ENCODE results near the gene ZBTB7C. TPM values are rescaled to one million over a fixed set of nuclear protein-coding genes. Genes with fewer than 3 reads are reported as not detected.

Gene ZBTB7C
- total and polyA plus RNA-seq, 2 of the 4 experiments (the other 2 are of a cell fraction) = not detected

- Histone ChIP-seq H2AFZ (replicated peaks; ENCODE audit: low read length, poor library complexity) (no peak overlapping the region), H3K23ac (ENCODE audit: low read depth, low read length) (no peak overlapping the region), H3K4me1 (ENCODE audit: control insufficient read depth, insufficient read depth, low read length) (no peaks in the 10 kb centered on the region), H4K91ac (ENCODE audit: insufficient read depth, low read depth, low read length) (no peak overlapping the region), H3K4ac (ENCODE audit: low read depth, low read length) (no peak overlapping the region), H3K27me3 (ENCODE audit: control insufficient read depth, insufficient read depth, low read length) (no peaks in the 10 kb centered on the region), H3K9me1 (ENCODE audit: insufficient read depth, low read length) (no peaks in the 10 kb centered on the region), H3K4me2 (ENCODE audit: low read depth, low read length) (no peak overlapping the region), H2BK5ac (ENCODE audit: low read depth, low read length, poor library complexity, severe bottlenecking) (no peak overlapping the region), H3K18ac (ENCODE audit: low read depth, low read length) (no peak overlapping the region), H3K9me3 (ENCODE audit: control insufficient read depth, insufficient read depth, low read length) (no peaks in the 10 kb centered on the region), H3K4me3 (ENCODE audit: insufficient read depth, low read depth, low read length) (no peak overlapping the region), H3K56ac (ENCODE audit: extremely low read depth, insufficient read depth, low read length) (no peak overlapping the region), H3K9ac (ENCODE audit: low read depth, low read length) (no peak overlapping the region), H2BK15ac (ENCODE audit: low read depth, low read length) (no peak overlapping the region), H2BK20ac (ENCODE audit: low read depth, low read length) (no peak overlapping the region), H2AK9ac (replicated peaks; ENCODE audit: low read depth, low read length, poor library complexity) (no peak overlapping the region), H3K14ac (replicated peaks; ENCODE audit: low read depth, low read length) (no peak overlapping the region), H3K36me3 (ENCODE audit: control insufficient read depth, insufficient read depth, low read length) (no peaks in the 10 kb centered on the region), H4K20me1 (ENCODE audit: insufficient read depth, low read length) (no peaks in the 10 kb centered on the region), H4K8ac (ENCODE audit: low read depth in 2 of 2, low read length in 2 of 2) (no peak overlapping the region), H3K27ac (ENCODE audit: insufficient read depth, low read length) (no peak overlapping the region), H3K79me1 (ENCODE audit: low read depth in 1 of 2, low read length in 2 of 2) (no peaks in the 10 kb centered on the region), H4K5ac (ENCODE audit: low read depth, low read length) (no peak overlapping the region), H2BK120ac (ENCODE audit: low read depth, low read length) (no peak overlapping the region), H2AK5ac (ENCODE audit: low read depth, low read length) (no peak overlapping the region)
- ChIA-PET CTCF (no interaction called here), POLR2A (ENCODE audit: unreplicated experiment) (no interaction called here)
- dilution Hi-C loops (cut with HindIII; ENCODE audit: low sequenced_read_pairs, unreplicated experiment) (no loop called here), in situ Hi-C loops (cut with MboI; ENCODE audit: low sequenced_read_pairs) (no loop called here), intact Hi-C loops (cut with micrococcal nuclease) (no loop called here)
- BruUV-seq (replicated peaks) = no TSS peak
- TF ChIP-seq USF2 (IDR thresholded peaks at IDR 0.05; ENCODE audit: low read depth, low read length) (no peak), CEBPB (IDR thresholded peaks at IDR 0.05; ENCODE audit: low read depth, low read length) (no peak), CHD1 (IDR thresholded peaks at IDR 0.05; ENCODE audit: low read depth, low read length) (no peak), POLR2A (IDR thresholded peaks at IDR 0.05; ENCODE audit: low read depth, low read length) (no peak), FOS (IDR thresholded peaks at IDR 0.05; ENCODE audit: low read depth, low read length) (no peak), MAZ (IDR thresholded peaks at IDR 0.05; ENCODE audit: borderline replicate concordance, low read depth, low read length) (no peak), RCOR1 (IDR thresholded peaks at IDR 0.05; ENCODE audit: insufficient replicate concordance, low read length) (no peak), CTCF (conservative IDR thresholded peaks at IDR 0.05; ENCODE audit: low read depth, low read length) (no peak), RAD21 (IDR thresholded peaks at IDR 0.05; ENCODE audit: low read length) (no peak), RFX5 (IDR thresholded peaks at IDR 0.05; ENCODE audit: low read depth, low read length) (no peak)
- DNase-seq (no peak), ATAC-seq (ENCODE audit: low read depth) (no peak)
- no CpG with 5 or more reads among the region's 1 CpG for WGBS, 2 experiments (ENCODE audit: extremely low coverage in 2 of 2, insufficient read length in 1 of 2)
Measured at GRCh38 chr18:48090702-48091101, 318.5 kb downstream of the ZBTB7C start.
